Frontal cortex (tissue), 4 donors: ENCODE results near the gene STOML3. TPM values are rescaled to one million over a fixed set of nuclear protein-coding genes. Genes with fewer than 3 reads are reported as not detected.
A peak's percentile ranks its signal among the peaks of the same experiment; 100 is the strongest.
"Not testable (repeated sequence)": the region's sequence is repeated elsewhere in the genome, so short reads cannot be mapped to it uniquely, and the experiment has no call there.

Source experiments
- DNase-seq, 2 donors: peaks; one replicate each; pipeline ENCODE4 v3.0.0; 2012; ENCODE audit warnings: low spot score in 2 of 2
- FAIRE-seq: peaks from 2 replicates; lab custom pipeline; 2012; peaks lifted over from hg19 to GRCh38; lab: Jason Lieb, UNC
- total RNA-seq: library from RNA; depleted of rRNA; stranded (reverse); fragments of >200 nt; gene quantifications from one replicate; pipeline ENCODE4 v1.2.3, GENCODE V29; 2014
- donor health status: control.
- donor health status: control.
- donor health status: control.

The STOML3 gene, protein sequence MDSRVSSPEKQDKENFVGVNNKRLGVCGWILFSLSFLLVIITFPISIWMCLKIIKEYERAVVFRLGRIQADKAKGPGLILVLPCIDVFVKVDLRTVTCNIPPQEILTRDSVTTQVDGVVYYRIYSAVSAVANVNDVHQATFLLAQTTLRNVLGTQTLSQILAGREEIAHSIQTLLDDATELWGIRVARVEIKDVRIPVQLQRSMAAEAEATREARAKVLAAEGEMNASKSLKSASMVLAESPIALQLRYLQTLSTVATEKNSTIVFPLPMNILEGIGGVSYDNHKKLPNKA
- total RNA-seq: not detected

GRCh38 chr13:38990693-38991092 lies at the start of gene STOML3:
Gene STOML3, minus strand, starts transcription at chr13:38990831. Its CDS starts 110 bp downstream, at chr13:38990721.
- no peak for DNase-seq
- FAIRE-seq: no peak

DNA sequence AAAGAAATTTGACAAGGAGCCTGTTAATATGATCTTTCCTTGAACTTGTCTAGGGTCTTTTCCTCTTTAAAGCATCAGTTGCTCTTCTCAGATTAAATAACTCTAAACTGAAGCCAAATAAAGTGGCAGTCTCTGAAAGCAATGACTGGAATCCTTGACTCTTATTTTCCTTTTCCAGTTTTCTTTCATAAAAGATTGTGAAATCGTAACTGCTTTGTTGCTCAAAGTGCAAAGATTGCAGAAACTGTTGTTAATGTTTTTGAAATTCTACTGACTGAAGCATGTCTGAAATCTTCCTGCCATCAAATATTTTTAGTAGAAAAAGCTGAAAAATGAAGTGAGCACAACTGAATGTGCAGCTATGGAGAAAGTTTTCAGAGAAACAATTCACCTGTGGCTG lies 49.6 kb upstream of the STOML3 start:
- no peak for DNase-seq
- no peak for FAIRE-seq

DNA sequence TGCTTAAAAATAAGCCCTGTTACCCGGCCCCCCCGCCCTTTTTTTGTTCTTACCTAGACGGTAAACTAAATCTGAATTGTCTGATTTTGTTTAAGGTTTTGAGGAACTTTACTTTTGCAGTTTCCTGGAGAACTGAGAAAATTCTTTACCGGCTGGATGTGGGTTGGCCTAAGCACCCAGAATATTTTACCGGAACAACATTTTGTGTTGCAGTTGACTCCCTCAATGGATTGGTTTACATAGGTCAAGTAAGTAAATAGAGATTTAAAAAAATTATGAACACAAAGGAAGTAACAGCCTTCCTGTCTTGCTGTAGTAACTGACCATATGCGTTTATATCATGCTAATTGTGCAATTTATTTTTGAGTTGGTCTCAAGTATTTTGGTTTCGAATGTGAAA lies 48.4 kb upstream of the STOML3 start:
- no peak for FAIRE-seq
- DNase-seq: no peak

GRCh38 chr13:39038569-39039030 lies 48.0 kb upstream of the STOML3 start:
- DNase-seq: no peak

GRCh38 chr13:39037880-39038568 lies 47.4 kb upstream of the STOML3 start, which contains the start of the genes NHLRC3 and PROSER1:
Gene NHLRC3, plus strand, starts transcription at chr13:39038456. Its CDS starts 184 bp downstream, at chr13:39038640.
Gene PROSER1, minus strand, starts transcription at chr13:39038089. Its CDS starts 847 bp downstream, at chr13:39037242.
- FAIRE-seq: no peak
- peak; percentile 71 to 82 for DNase-seq

More at GRCh38 chr13:39038569-39039030, 48.0 kb upstream of the STOML3 start:
- FAIRE-seq: no peak

DNA sequence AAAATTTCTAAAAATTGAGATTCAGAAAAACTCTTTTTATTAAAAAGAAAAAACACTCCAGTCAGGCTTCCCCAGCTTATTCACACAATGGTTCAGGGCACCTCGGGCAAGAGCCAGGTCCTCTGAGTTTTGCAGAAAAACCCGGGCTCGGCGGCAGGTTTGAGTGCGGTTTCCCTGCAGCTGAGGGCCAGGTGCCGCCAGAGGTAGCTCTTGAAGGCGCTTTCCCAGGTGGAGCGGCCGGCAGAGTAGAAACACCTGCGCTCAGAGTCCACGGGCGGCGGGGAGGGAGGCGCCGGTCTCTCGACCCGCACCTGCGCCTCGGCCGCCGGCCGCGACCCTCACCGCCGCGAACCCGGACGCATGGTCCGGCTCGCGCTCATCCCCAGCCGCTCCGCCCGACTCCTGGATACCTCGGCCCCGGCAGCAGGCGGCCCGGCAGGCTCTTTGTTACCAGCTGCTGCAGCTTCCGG lies 46.8 kb upstream of the STOML3 start:
- DNase-seq (no peak), FAIRE-seq (no peak)

- DNase-seq (no peak), FAIRE-seq (no peak)
Measured at GRCh38 chr13:39036212-39036611, 45.6 kb upstream of the STOML3 start.

GRCh38 chr13:39035799-39036198 lies 45.2 kb upstream of the STOML3 start:
- DNase-seq (no peak), FAIRE-seq (no peak)

GRCh38 chr13:39035204-39035603 lies 44.6 kb upstream of the STOML3 start:
- FAIRE-seq: no peak
- DNase-seq: no peak

DNA sequence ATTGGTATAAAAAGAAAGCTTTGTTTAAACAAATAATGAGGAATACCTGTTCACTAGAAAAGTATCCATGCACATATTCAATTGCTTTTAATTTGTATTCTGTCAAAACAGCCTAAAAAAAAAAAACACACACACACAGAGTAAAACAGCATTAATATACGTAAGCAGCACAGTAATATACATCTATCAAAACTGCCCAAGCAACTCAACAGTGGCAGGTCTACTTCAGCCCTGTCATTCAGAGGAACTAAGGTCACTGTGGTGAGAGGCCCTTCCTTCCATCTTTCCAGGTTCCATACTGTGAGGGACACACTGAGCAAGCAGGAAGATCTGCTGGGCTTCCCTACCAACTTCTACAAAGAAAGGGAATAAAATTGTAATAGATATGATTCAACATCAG lies 43.5 kb upstream of the STOML3 start:
- FAIRE-seq: no peak
- no peak for DNase-seq

DNA sequence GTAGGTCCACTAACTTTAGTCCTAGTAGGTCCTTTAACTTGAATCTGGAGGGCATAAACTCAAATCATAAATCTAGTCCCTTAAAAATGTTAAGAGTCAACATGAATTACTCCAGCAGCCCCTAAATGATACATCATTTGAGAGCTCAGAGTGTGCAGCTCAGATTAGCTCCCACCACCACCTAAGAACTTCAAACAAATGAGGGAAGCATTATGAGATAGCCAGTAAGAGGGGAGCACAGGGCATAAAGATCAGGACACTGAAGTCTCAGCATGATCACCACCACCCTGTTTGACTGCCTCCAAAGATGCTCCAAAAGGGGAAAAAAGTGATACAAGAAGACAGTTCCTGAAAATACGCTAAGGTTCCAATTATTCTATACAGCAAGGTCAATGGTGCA lies 41.5 kb upstream of the STOML3 start:
- DNase-seq (no peak), FAIRE-seq (no peak)

DNA sequence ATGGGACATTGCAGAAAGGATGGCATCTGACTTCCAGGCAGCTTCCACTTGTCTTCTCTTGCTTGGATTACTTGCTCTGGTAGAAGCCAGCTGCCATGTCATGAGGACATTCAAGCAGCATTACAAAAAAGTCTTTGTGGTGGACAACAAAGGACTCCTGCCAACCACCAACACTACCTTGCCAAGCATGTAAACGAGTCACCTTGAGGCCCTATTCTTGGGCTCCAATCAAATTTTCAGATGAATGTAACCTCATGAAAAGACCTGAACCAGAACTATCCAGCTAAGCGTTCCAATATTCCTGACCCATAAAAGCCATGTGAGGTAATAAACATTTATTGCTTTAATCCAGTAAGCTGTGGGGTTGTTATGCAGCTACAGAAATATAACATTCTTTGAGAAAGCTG lies 34.8 kb upstream of the STOML3 start:
- no peak for DNase-seq
- FAIRE-seq: no peak

- DNase-seq (no peak), FAIRE-seq (no peak)
Measured at GRCh38 chr13:39023761-39024160, 33.1 kb upstream of the STOML3 start.

DNA sequence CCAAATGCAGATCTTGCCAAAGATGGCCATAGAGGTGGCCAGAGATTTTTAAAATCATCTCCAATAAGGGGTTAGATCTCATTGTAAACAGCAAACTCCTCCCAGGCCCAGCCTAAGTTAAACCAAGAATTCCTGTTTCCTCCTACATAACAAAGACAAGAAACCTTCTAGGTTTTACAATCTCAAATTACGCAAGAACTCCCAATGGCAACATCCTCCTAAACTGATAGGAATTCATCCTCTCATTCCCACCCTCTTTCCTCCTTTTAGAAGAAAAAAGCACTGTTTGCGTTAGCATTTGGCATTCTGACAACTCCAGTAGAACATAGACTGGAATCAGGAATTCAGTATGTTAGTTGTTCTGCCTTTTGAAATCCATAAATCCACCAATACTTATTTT lies 32.7 kb upstream of the STOML3 start:
- DNase-seq (no peak), FAIRE-seq (no peak)

GRCh38 chr13:39020853-39021462 lies 30.3 kb upstream of the STOML3 start:
- no peak for FAIRE-seq
- no peak for DNase-seq

- peak in 1 of 2 donors; percentile 23 for DNase-seq
- FAIRE-seq: no peak
Measured at GRCh38 chr13:39016787-39017186, 26.2 kb upstream of the STOML3 start.

GRCh38 chr13:39016087-39016486 lies 25.5 kb upstream of the STOML3 start:
- FAIRE-seq (no peak), DNase-seq (no peak)

DNA sequence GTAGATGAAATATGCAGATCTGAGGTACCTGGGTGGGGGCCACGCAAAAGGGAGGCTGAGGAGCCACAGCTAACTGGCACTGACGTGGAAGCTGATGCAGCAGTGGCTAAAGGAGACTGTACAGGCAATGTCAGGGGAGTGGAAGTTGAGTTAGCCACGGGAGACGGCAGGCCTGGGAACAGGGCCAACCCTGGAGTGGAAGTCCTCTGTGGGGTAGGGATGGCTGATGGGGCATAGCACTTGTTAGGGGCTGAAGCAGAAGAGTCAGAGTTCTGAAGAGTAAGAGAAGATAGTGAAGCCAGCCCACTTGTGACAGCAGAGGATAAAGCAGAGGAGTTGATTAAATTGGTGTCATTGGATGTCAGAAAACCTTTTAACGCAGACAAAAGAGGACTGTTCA lies 22.8 kb upstream of the STOML3 start:
- DNase-seq: no peak
- no peak for FAIRE-seq

GRCh38 chr13:39012608-39013007 lies 22.0 kb upstream of the STOML3 start:
- FAIRE-seq: no peak
- no peak for DNase-seq

GRCh38 chr13:39006371-39007111 lies 15.9 kb upstream of the STOML3 start:
- not testable (repeated sequence) for FAIRE-seq, DNase-seq
